Putamen (tissue), 1 donor: Measurements from ENCODE around the gene GPR157.
"Not testable (repeated sequence)": the region's sequence is repeated elsewhere in the genome, so short reads cannot be mapped to it uniquely, and the experiment has no call there.

ENCODE experiments used
- DNase-seq: peaks from one replicate; pipeline ENCODE4 v3.0.0-alpha.2; 2016; ENCODE audit warnings: low spot score

GPR157 gene

GRCh38 chr1:9128520-9129265, at the start of gene GPR157:
Gene GPR157 (minus strand): TSS chr1:9129102. CDS start chr1:9129027, 75 bp downstream.
- DNase-seq, result no peak

DNA sequence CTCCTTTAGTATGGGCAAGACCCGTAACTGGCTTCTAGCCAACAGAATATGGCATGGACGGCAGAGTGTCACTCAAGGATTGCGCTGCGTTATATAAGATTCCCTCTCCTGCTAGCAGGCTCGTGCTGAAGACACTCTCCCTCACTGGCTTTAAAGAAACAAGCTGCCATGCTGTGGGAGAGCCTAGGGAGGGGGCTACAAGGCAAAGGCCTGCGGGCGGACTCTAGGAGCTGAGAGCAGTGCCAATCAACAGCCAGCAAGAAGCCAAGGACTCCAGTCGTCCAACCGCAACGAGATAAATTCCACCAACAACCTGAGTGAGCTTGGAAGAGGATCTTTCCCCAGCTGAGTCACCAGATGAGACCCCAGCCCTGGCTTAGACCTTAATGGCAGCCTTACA, 45.9 kb upstream of the GPR157 start:
- no peak for DNase-seq

GRCh38 chr1:9174243-9174642, 45.3 kb upstream of the GPR157 start:
- no peak for DNase-seq

GRCh38 chr1:9169601-9170137, 40.8 kb upstream of the GPR157 start:
- no peak for DNase-seq

DNA sequence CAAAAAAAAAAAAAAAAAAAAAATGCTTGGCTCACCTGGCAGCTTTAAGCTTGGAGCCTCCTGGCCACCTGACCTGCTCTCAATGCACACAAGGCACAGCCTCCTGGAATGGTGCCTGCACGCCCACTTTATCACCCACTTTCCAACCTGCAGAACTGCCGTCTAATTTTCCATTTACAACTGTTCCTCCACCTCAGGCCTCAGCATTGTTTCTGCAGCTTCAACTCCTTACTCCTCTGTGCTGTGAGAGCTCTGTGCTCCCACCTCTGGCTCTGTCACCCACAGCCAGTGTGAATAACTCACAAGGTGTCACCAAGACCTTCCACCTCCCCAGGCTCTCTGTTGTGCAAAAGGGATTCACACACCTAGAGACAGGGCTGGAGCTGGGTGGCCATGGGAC, 38.7 kb upstream of the GPR157 start:
- DNase-seq, result peak; percentile 62

GRCh38 chr1:9166289-9167235, 37.7 kb upstream of the GPR157 start:
- DNase-seq, result no peak

DNA sequence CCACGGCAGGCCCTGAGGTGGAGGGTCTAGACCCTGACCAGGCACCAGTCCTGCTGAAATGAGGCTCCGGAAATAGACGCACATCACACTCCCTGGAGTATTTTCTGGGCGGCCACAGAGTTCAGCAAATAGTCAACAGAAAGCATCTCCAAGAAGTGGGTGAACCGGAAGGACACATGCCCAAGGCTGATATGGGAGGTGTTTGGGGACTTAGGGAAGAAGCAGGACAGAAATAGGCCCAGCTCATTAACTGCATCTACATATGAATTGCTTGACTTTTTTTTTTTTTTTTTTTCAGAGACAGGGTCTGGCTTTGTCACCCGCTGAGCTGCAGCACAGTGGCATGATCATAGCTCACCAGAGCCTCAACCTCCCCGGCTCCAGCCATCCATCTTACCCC, 36.5 kb upstream of the GPR157 start:
- DNase-seq, result no peak

DNA sequence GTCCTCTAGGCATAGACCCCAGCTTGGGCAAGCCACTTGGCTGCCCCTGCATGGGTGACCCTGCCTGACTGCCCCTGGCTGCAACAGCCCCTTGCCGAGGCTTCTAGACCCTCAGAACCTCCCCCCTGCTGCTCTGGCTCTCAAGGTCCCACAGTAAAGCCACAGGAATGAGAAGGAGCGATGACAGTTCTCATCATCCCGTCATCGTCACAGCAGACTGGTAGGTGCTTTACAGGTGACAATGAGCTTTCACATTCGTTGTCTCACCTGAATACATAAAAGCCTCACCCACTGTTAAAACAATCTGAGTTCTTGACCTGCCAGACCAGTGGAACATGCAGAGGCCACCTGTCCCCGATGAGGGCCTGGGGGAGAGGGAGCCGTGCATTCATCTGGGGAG, 36.0 kb upstream of the GPR157 start:
- DNase-seq, result no peak

DNA sequence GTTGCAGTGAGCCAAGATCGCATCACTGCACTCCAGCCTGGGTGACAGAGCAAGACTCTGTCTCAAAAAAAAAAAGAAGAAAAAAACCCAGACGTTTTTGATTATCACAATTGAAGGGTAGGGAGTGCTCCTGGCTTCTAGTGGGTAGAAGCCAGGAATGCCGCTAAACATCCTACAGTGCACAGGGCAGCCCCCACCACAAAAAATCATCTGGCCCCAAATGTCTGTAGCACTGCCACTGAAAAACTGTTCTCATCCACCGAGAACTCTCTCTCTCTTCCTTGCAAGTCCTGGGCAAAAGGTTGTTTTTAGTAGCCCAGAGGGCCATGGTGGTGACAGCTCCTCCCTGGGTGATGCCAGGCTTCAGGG, 35.6 kb upstream of the GPR157 start:
- DNase-seq, result no peak

DNA sequence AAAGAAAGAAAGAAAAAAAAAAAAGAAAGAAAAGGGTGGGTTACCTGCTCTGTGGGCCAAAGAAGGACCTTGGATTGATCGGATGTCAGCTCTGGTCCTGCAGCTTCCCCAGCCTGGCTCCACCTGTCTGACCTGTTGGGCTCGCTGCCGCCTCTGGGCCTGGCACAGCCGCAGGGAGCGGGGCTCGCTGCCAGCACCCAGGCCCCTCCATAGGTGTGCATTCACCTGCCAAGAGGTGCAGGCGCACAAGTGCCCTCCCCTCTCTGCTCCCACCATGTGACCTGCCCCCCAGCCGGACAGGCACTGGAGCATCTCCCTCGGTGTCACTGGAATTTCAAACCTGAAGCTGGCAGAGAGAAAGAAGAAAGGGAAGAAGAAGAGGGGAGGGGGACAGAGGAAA, 33.1 kb upstream of the GPR157 start:
- no peak for DNase-seq

- DNase-seq, result no peak
Measured at GRCh38 chr1:9161342-9161741, 32.4 kb upstream of the GPR157 start.

DNA sequence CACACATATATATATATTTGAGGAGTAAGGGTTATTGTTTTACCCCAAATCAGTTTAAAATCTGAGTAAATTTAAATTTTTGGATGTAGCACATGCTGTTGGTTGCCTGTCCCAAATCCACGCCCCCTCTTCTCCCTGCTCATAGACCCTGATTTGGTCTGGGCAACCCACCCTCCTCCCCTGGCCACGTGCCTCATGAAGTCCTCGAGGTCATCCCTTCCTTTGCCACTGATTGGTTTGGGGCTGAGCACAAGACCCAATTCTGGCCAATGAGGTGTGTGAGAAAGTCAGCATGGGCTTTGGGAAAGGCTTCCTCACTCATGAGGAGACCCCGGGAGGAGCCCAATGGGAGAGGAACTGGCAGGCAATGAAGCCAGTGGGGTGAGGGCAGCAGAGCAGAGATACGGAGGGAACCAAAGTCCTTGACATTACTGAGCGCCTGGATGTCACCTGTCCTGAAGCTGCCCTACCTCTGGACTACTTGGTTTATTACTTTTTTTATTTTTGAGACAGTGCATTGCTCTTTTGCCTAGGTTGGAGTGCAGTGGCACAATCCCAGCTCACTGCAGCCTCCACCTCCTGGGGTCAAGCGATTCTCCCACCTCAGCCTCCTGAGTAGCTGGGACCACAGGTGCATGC, 31.3 kb upstream of the GPR157 start:
- no peak for DNase-seq

DNA sequence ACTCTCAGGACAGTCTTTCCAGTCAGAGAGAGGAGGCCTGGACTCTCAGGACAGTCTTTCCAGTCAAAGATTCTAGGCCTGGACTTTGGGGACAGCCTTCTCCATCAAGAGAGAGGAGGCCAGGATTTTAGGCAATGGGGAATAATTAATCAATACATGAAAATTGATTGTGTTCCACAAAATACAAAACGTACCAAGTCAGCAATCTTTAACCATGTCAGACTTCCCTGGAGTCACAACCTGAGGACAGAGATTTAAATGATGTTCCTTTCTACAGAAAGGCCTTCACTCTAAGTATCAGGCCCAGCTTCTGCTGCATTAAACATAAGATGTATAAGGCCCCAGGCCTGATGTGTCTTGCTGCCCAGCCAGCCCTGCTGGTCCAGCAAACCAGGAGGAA, 27.0 kb upstream of the GPR157 start:
- no peak for DNase-seq

DNA sequence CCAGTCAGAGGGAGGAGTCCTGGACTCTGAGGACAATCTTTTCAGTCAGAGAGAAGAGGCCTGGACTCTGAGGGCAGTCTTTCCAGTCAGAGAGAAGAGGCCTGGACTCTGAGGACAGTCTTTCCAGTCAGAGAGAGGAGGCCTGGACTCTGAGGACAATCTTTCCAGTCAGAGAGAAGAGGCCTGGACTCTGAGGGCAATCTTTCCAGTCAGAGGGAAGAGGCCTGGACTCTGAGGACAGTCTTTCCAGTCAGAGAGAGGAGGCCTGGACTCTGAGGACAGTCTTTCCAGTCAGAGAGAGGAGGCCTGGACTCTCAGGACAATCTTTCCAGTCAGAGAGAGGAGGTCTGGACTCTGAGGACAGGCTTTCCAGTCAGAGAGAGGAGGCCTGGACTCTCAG, 26.5 kb upstream of the GPR157 start:
- DNase-seq, result not testable (repeated sequence)

DNA sequence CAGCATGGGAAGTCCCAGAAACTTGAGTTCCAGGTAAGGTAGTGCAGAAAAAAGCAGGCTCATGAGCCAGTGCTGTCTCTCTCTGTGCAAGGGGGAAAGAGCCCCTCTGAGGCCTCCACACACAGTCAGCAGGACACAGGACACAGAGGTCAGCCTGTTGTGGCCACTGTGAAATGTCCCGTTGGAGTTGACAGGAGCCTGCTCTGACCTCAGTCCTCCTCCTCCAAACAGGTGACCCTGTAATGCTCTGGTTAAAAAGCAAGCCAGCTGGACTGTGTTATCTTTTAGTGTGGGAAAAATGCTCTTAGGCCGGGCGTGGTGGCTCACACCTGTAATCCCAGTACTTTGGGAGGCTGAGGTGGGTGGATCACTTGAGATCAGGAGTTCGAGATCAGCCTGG, 24.2 kb upstream of the GPR157 start:
- DNase-seq, result no peak

- no peak for DNase-seq
Measured at GRCh38 chr1:9152535-9152934, 23.6 kb upstream of the GPR157 start.

- DNase-seq, result no peak
Measured at GRCh38 chr1:9151328-9151860, 22.5 kb upstream of the GPR157 start.

DNA sequence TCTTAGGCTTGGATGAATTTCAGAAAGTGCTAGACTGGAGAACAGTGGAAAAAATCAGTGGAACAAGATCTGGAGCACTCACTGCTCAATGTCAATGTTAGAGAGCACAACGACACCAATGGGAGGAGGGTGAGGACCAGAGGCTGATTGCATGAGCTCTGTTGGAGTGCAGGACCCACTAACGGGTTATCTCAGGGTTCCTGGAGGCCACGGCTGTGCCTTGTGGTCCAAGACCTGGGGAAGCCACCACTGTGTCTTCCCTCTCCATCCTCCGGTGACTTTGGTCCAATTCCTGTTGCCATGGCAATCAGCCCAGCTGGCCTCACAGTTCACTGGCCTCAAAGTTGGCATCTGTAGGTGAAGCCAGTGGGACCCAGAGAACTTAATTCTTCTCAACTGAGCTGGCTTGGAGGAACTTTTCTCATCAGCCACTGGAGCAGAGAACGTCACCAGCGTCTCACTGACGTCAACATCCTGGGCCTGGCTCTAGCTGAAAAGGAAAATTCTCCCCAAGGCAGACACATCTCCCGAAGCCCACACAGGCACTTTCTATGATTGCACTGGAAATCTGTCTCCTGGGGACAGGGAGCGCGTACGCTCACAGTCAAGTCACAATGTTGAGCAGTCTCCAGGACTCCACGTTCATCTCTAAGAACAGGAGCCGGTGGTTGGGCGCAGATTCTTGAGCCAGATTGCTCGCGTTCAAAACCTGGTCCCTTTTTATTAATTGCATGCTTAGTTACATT, 21.9 kb upstream of the GPR157 start:
- DNase-seq, result no peak

GRCh38 chr1:9149837-9150581, 21.1 kb upstream of the GPR157 start:
- no peak for DNase-seq

- DNase-seq, result no peak
Measured at GRCh38 chr1:9149151-9149550, 20.2 kb upstream of the GPR157 start.

GRCh38 chr1:9146156-9146555, 17.3 kb upstream of the GPR157 start:
- DNase-seq, result no peak
